Mucosa of rectum (tissue), 2 donors: ENCODE results near the gene MYO1A.
A peak's percentile ranks its signal among the peaks of the same experiment; 100 is the strongest.
"Not testable (repeated sequence)": the region's sequence is repeated elsewhere in the genome, so short reads cannot be mapped to it uniquely, and the experiment has no call there.

Experiments
- H3K27ac ChIP-seq, 2 donors: one replicate each; pipeline ENCODE4 v1.7.0; 2013; ENCODE audit warnings: inconsistent platforms in 2 of 2, low read depth in 2 of 2, low read length in 2 of 2
- H3K27me3 ChIP-seq, 2 donors: one replicate each; pipeline ENCODE4 v1.7.0; 2013; ENCODE audit warnings: low read length in 2 of 2; ENCODE audit not compliant: control insufficient read depth in 2 of 2, insufficient read depth in 2 of 2
- H3K36me3 ChIP-seq, 2 donors: one replicate each; pipeline ENCODE4 v1.7.0; 2013; ENCODE audit warnings: low read length in 2 of 2; ENCODE audit not compliant: control insufficient read depth in 2 of 2, insufficient read depth in 2 of 2
- H3K4me1 ChIP-seq, 2 donors: one replicate each; pipeline ENCODE4 v1.7.0; 2013; ENCODE audit warnings: low read length in 2 of 2, mild to moderate bottlenecking in 1 of 2; ENCODE audit not compliant: control insufficient read depth in 2 of 2, insufficient read depth in 2 of 2
- H3K4me3 ChIP-seq, 2 donors: one replicate each; pipeline ENCODE4 v1.7.0; 2013; ENCODE audit warnings: low read length in 2 of 2
- H3K9ac ChIP-seq, 2 donors: one replicate each; pipeline ENCODE4 v1.7.0; 2013; ENCODE audit warnings: low read length in 2 of 2, low read depth in 1 of 2, mild to moderate bottlenecking in 1 of 2
- H3K9me3 ChIP-seq, 2 donors: one replicate each; pipeline ENCODE4 v1.7.0; 2013; ENCODE audit warnings: low read length in 2 of 2; ENCODE audit not compliant: control insufficient read depth in 2 of 2
- donor health status: healthy.
- donor health status: Normal muscosa, but diverticular disease.

Gene MYO1A

DNA sequence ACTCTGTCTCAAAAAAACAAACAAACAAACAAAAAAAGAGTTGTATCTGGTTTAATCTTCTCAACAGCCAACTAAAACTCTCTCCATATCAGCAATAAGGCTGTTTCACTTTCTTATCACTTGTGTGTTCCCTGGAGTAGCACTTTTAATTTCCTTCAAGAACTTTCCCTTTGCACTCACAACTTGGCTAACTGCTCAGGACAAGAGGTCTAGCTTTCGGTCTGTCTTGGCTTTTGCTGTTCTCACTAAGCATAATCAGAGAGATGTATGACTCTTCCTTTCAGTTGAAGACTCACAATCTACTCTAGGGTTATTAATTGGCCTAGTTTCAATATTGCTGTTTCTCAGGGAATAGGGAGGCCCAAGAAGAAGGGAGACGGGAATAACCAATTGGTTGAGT lies 16.3 kb upstream of the MYO1A start:
- Histone ChIP-seq H3K27me3 (no peaks in the 10 kb centered on the region), H3K27ac (no peak overlapping the region), H3K36me3 (peaks cover 5 to 16% of the 10 kb centered on the region in 2 donors)

DNA sequence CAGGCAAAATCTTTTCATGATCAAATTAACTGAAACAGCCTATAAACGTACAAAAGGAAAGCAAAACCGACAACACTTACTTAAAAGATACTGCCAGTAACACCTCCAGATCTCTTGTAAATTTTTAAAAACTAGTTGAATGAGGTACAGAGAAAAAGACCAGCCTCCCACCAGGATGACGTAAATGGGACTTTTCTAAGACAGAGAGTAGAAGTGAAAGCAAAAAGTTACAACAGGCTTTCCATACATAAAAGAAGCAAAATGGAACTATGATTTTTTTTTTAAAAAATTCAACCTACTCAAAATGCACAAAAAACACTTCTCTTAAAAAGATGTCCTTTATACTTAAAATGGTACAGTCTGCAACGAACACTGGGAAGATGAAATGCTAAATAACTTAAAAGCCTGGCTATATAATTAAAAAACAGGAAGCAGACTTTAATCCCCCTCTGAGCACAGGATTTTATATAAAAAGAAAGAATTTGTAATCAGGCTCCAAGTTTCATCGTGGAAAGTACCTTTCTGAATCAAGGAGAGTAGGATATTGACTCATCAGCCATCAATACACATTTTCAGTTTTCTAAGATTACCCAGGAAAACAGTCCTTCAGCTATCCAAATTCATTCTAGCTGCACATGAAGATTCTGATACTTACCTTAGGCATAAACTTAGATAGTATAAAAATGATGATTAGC lies 14.2 kb upstream of the MYO1A start:
- H3K4me3 ChIP-seq: peak overlapping the region in 1 of 2 donors; percentile 15
- H3K27ac ChIP-seq: peak overlapping the region in 1 of 2 donors; percentile 32
- no peaks in the 10 kb centered on the region for H3K9me3 ChIP-seq
- H3K9ac ChIP-seq: peak overlapping the region in 1 of 2 donors; percentile 32
- H3K27me3 ChIP-seq: no peaks in the 10 kb centered on the region
- H3K36me3 ChIP-seq: peaks cover 5 to 17% of the 10 kb centered on the region in 2 donors
- H3K4me1 ChIP-seq: peaks cover 0 to 2% of the 10 kb centered on the region in 2 donors

More for the DNA sequence above, 16.3 kb upstream of the MYO1A start:
- Histone ChIP-seq H3K9me3 (no peaks in the 10 kb centered on the region), H3K9ac (no peak overlapping the region), H3K4me3 (no peak overlapping the region), H3K4me1 (peaks cover 0 to 8% of the 10 kb centered on the region in 2 donors)

DNA sequence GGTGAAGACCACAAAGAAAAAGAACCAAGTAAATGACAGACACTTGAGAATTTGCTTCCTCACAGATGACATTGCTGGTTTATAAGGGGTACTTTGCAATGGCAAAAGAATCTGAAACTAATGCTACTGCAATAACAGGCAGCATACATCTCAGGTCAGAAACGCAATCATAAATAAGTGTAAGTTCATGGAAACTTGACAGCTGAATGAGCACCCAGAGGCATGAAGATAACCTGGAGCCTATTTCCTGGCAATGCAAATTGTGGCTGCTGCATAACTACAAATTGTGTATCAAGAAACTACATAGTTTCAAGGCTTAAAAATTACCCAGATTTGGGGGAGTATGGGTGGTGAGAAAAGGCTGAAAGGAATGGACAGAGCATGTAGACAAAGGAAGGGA lies 8.5 kb upstream of the MYO1A start:
- H3K27ac ChIP-seq: no peak overlapping the region
- H3K9ac ChIP-seq: no peak overlapping the region
- H3K9me3 ChIP-seq: no peaks in the 10 kb centered on the region
- H3K4me3 ChIP-seq: no peak overlapping the region
- no peaks in the 10 kb centered on the region for H3K4me1 ChIP-seq
- peaks cover 10 to 29% of the 10 kb centered on the region in 2 donors for H3K36me3 ChIP-seq
- H3K27me3 ChIP-seq: no peaks in the 10 kb centered on the region

DNA sequence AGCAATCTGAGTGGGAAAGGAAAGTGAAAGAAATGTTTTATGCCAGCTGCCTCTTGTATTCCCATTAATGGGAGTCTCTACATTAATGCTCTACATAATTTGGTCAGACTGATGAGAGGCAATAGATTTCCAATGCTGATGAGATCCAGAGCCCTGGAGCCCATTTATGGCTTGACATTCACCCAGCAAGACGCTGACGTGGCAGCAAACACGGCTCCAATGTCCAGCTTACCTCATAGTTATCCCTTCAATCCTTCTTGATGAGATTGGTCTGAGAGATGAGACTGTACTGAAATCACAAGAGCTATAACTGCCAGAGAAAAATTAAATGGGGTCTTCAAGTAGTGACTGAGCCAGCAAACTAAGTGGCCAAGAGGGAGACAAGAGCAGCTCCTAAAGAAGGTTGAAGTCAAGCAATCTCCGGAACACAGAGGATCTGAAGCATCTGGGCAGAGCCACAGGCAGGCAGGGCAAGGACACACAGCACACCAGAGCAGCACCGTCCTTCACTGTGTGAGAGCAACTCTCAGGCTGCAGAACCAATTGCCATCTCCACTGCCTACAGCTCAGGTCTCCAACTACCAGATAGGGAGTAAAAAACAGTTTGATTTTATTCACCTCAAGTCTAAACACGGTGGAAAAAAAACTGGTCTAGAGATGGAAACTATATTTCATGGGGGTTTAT lies 7.3 kb upstream of the MYO1A start:
- Histone ChIP-seq H3K4me3 (no peak overlapping the region), H3K9ac (no peak overlapping the region), H3K27me3 (no peaks in the 10 kb centered on the region), H3K4me1 (no peaks in the 10 kb centered on the region), H3K9me3 (no peaks in the 10 kb centered on the region), H3K27ac (peak overlapping the region; percentile 7 to 34), H3K36me3 (peaks cover 10 to 29% of the 10 kb centered on the region in 2 donors)

DNA sequence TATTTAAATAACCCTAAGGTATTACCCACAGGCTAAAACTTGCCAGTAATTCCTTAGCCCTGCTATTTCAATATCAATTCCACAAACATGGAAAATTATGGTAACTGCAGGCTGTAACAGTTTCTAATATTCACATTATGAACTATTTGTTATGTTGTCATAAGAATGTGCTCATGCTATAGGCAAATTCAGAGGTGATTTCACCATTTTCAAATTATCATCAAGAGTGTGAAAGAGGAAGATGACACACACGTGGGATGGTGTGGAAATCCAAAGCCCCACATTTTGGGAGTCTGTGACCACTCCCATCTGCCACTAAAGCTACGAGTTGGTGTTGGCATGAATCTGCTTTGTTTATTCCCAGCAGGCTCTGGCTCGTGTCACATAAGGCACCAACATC lies 5.9 kb upstream of the MYO1A start:
- Histone ChIP-seq H3K4me1 (peaks cover 4% of the 10 kb centered on the region in 2 donors), H3K27ac (no peak overlapping the region), H3K36me3 (peaks cover 10 to 29% of the 10 kb centered on the region in 2 donors), H3K27me3 (no peaks in the 10 kb centered on the region), H3K4me3 (no peak overlapping the region), H3K9me3 (no peaks in the 10 kb centered on the region), H3K9ac (no peak overlapping the region)

DNA sequence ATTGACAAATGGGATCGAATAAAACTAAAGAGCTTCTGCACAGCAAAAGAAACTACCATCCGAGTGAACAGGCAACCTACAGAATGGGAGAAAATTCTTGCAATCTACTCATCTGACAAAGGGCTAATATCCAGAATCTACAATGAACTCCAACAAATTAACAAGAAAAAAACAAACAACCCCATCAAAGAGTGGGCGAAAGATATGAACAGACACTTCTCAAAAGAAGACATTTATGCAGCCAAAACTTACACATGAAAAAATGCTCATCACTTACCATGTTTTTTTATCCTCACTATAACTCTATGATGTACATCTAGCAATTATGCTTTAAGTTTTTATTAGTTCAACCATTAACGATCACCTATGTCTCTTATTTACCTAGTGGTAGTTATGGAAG lies 4.0 kb upstream of the MYO1A start:
- peaks cover 11 to 12% of the 10 kb centered on the region in 2 donors for H3K4me1 ChIP-seq
- H3K9me3 ChIP-seq, H3K4me3 ChIP-seq, H3K9ac ChIP-seq, H3K27ac ChIP-seq, H3K27me3 ChIP-seq: not testable (repeated sequence)
- peaks cover 3 to 14% of the 10 kb centered on the region in 2 donors for H3K36me3 ChIP-seq

DNA sequence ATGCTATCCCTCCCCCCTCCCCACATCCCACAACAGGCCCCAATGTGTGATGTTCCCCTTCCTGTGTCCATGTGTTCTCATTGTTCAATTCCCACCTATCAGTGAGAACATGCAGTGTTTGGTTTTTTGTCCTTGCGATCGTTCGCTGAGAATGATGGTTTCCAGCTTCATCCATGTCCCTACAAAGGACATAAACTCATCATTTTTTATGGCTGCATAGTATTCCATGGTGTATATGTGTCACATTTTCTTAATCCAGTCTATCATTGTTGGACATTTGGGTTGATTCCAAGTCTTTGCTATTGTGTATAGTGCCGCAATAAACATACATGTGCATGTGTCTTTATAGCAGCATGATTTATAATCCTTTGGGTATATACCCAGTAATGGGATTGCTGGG lies 3.2 kb upstream of the MYO1A start:
- H3K4me3 ChIP-seq, H3K9me3 ChIP-seq, H3K27ac ChIP-seq, H3K27me3 ChIP-seq, H3K9ac ChIP-seq, H3K36me3 ChIP-seq: not testable (repeated sequence)
- H3K4me1 ChIP-seq: peaks cover 12 to 20% of the 10 kb centered on the region in 2 donors

DNA sequence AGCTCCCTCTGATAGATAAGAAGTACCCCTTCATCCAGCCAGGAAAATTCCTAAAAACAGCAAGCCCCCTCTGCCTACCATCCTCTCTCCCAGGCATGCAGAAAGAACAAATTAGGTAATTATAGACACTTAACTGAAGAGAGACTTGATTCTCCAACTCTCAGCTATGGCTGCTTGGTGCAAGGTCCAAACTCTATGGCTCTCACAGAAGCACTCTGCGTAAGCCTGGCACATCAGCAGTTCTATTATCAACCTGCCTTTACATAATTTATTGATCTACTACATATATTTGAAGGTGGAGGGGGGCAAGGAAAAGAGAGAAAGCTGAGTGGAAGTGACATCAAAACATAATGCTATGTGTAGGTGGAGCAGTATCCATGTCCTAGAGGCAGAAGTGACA lies 1.1 kb upstream of the MYO1A start:
- Histone ChIP-seq H3K27me3 (no peaks in the 10 kb centered on the region), H3K9me3 (no peaks in the 10 kb centered on the region), H3K36me3 (peaks cover 2 to 5% of the 10 kb centered on the region in 2 donors), H3K4me1 (peaks cover 29 to 39% of the 10 kb centered on the region in 2 donors), H3K4me3 (no peak overlapping the region), H3K9ac (no peak overlapping the region), H3K27ac (peak overlapping the region in 1 of 2 donors; percentile 5)

DNA sequence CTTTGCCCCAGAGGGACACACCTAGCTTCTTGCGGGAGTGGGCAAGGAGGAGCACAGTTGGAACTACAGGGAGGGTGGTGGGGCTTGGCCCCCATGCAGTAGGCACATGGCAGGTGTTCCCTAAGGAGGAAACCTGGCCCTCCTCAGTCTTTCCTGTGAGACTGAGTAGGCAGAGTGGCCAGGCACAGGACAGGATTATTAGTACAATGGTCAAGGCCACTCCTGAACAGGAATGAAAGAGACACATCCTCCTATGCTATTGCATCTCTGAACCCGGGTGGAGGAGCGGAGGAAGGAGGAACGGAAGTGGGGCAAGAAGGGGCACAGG lies 846 bp downstream of the MYO1A start:
- H3K4me1 ChIP-seq: peaks cover 29 to 40% of the 10 kb centered on the region in 2 donors
- peak overlapping the region; percentile 83 to 84 for H3K4me3 ChIP-seq
- peaks cover 8 to 12% of the 10 kb centered on the region in 2 donors for H3K36me3 ChIP-seq
- H3K27ac ChIP-seq: peak overlapping the region; percentile 78 to 86
- peak overlapping the region; percentile 74 to 77 for H3K9ac ChIP-seq
- no peaks in the 10 kb centered on the region for H3K27me3 ChIP-seq
- no peaks in the 10 kb centered on the region for H3K9me3 ChIP-seq

DNA sequence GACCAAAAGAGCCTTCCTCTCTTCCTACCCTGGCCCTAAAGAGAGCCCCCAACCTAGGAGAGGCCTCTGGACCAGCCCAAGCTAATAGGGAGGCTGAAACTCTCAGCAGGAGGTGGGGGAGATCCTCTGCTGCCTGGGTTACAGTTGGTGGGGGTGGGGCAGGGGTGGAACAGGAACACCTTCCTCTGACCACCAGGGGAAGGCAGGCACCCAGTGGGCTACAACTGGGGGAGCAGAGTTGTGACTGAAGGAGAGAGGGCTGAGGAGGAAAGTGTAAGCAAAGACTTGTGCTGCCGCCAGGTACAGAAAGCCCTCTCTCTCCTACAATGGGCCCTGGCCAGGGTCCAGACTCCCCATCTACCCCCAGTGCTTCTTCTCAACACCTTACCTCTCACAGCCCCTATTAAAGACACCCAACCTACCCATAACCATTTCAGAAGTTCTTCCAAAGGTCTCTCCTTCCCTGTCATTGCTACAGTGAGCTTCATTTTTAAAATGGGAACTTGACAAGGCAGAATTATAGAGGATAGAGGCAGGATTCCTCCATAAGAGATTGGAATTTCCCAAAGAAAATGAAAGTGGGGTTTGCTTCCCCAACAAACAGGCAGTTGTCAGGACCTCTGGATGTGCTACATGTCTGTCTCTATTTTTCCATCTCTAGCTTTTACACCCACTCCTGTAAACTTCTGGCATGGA lies 1.4 kb downstream of the MYO1A start:
- H3K4me3 ChIP-seq: peak overlapping the region; percentile 83 to 84
- peak overlapping the region; percentile 34 to 77 for H3K9ac ChIP-seq
- H3K27me3 ChIP-seq: no peaks in the 10 kb centered on the region
- H3K27ac ChIP-seq: peak overlapping the region; percentile 78 to 86
- H3K9me3 ChIP-seq: no peaks in the 10 kb centered on the region
- H3K4me1 ChIP-seq: peaks cover 29 to 40% of the 10 kb centered on the region in 2 donors
- peaks cover 12 to 17% of the 10 kb centered on the region in 2 donors for H3K36me3 ChIP-seq
